SK-N-SH (cell line): ENCODE data around the gene GMCL1.

ENCODE experiments used
- CTCF ChIP-seq: fragments of 200-600 bp; sonication (generic); IDR thresholded peaks from 2 replicates; pipeline ENCODE4 v1.6.1; 2017; ENCODE audit warnings: antibody characterized with exemption, mild to moderate bottlenecking, moderate library complexity
- EZH2phosphoT487 ChIP-seq: fragments of 200-600 bp; sonication (generic); IDR thresholded peaks from 2 replicates; pipeline ENCODE4 v1.6.1; 2017; ENCODE audit warnings: low read depth, mixed run types, mild to moderate bottlenecking, antibody characterized with exemption, moderate library complexity, borderline replicate concordance
- MEF2A ChIP-seq: IDR thresholded peaks from 2 replicates; pipeline ENCODE4 v1.4.0; 2012; ENCODE audit warnings: low read depth, borderline replicate concordance
- POLR2AphosphoS5 ChIP-seq: IDR thresholded peaks from 2 replicates; pipeline ENCODE4 v1.6.1; 2012; ENCODE audit warnings: low read depth, low read length
- RAD21 ChIP-seq: IDR thresholded peaks from 2 replicates; pipeline ENCODE4 v1.6.1; 2012; ENCODE audit warnings: mild to moderate bottlenecking, low read length
- REST ChIP-seq: IDR thresholded peaks from 2 replicates; pipeline ENCODE4 v1.6.1; 2012; ENCODE audit warnings: mild to moderate bottlenecking, low read depth, low read length, moderate library complexity
- RFX5 ChIP-seq: IDR thresholded peaks from 2 replicates; pipeline ENCODE4 v1.6.1; 2012; ENCODE audit warnings: mild to moderate bottlenecking, improper control_type of control experiment, low read length
- SIN3A ChIP-seq: IDR thresholded peaks from 2 replicates; pipeline ENCODE4 v1.6.1; 2012; ENCODE audit warnings: low read depth, mild to moderate bottlenecking, low read length, moderate library complexity, borderline replicate concordance
- TAF1 ChIP-seq: IDR thresholded peaks from 2 replicates; pipeline ENCODE4 v1.6.1; 2012; ENCODE audit warnings: low read depth, mild to moderate bottlenecking, low read length, moderate library complexity, borderline replicate concordance
- TF ChIP-seq, protein P1 (sequence below): fragments of 150-350 bp; IDR thresholded peaks from 2 replicates; pipeline ENCODE4 v1.6.1; 2016; ENCODE audit warnings: mild to moderate bottlenecking, low read depth, low read length

DNA sequence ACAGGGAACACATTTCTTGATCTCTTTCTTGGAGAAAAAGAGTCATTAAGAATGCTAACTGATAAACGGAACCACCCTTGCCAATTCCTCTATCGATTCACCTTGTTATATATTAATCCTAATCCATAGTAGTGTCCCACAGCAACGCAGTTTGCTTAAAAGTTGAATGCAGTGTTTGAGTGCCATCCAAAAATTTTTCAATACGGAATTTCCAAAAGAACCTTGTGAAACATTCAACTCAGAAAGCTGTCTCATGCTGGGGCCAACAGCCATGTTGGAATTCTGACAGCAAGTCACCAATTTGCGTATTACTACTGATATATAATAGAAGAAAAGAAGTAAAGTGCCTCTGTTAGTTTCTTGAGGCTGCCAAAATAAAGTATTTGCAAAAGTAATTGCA, 45.2 kb upstream of the GMCL1 start:
- TF ChIP-seq CTCF = no peak
- no peak for TF ChIP-seq SIN3A
- TF ChIP-seq RFX5 = no peak
- no peak for TF ChIP-seq EZH2phosphoT487
- TF ChIP-seq POLR2AphosphoS5 = no peak
- TF ChIP-seq, protein P1, sequence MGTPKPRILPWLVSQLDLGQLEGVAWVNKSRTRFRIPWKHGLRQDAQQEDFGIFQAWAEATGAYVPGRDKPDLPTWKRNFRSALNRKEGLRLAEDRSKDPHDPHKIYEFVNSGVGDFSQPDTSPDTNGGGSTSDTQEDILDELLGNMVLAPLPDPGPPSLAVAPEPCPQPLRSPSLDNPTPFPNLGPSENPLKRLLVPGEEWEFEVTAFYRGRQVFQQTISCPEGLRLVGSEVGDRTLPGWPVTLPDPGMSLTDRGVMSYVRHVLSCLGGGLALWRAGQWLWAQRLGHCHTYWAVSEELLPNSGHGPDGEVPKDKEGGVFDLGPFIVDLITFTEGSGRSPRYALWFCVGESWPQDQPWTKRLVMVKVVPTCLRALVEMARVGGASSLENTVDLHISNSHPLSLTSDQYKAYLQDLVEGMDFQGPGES = no peak
- no peak for TF ChIP-seq RAD21
- no peak for TF ChIP-seq MEF2A
- no peak for TF ChIP-seq TAF1
- TF ChIP-seq REST = no peak
